Pancreas (tissue), 10 donors: ENCODE measurements around the gene SRGAP3. TPM values are rescaled to one million over a fixed set of nuclear protein-coding genes. Genes with fewer than 3 reads are reported as not detected.

ENCODE experiments used
- ATAC-seq, 4 donors: fragments of 200-7000 bp; cut with Tn5 transposase; one replicate each; pipeline versions ENCODE4 v1.8.0 to v1.9.1; 2020; ENCODE audit warnings: mild to moderate bottlenecking in 4 of 4, moderate library complexity in 4 of 4
- DNase-seq, 6 donors: peaks; one replicate each; pipeline ENCODE4 v3.0.0-alpha.2; 2020
- FAIRE-seq: peaks from 2 replicates; lab custom pipeline; 2012; peaks lifted over from hg19 to GRCh38; lab: Jason Lieb, UNC
- H3K27ac ChIP-seq, 4 donors: fragments of 200-600 bp; sonication (generic); 1 replicate in 3 of 4; 2 replicates in 1 of 4; pipeline versions ENCODE4 v1.5.0 to v1.8.0; 2020
- H3K27me3 ChIP-seq, 4 donors: fragments of 200-600 bp; one replicate each; pipeline ENCODE4 v1.8.0; 2021
- H3K36me3 ChIP-seq, 3 donors: fragments of 200-600 bp; sonication (generic) in 1 of 3; one replicate each; pipeline versions ENCODE4 v1.5.0 to v1.8.0; 2020 to 2021
- H3K4me1 ChIP-seq, 3 donors: fragments of 200-600 bp; one replicate each; pipeline ENCODE4 v1.8.0; 2021
- H3K4me3 ChIP-seq, 4 donors: fragments of 200-600 bp; sonication (generic) in 2 of 4; one replicate each; pipeline versions ENCODE4 v1.5.0 to v1.8.0; 2020 to 2021
- H3K9me3 ChIP-seq, 4 donors: fragments of 200-600 bp; one replicate each; pipeline ENCODE4 v1.8.0; 2021
- CTCF ChIP-seq, 4 donors: fragments of 200-600 bp; sonication (generic) in 3 of 4; IDR thresholded peaks; one replicate each; pipeline versions ENCODE4 v1.5.0 to v1.8.0; 2021; ENCODE audit warnings: antibody characterized with exemption in 4 of 4
- WGBS, 2 donors: extraction: QIAGEN DNeasy Blood & Tissue Kit; methylation state at CpG; one replicate each; pipeline ENCODE4 v1.1.7; 2013; 5-methylcytosine and 5-hydroxymethylcytosine counted together
- intact Hi-C, 3 donors: fragments of 100-400 bp; cut with DNase I; formaldehyde crosslinking; loops; one replicate each; pipeline versions ENCODE4 v1.11.1 to v1.14.2; 2022
- polyA plus RNA-seq, 2 donors: library from polyadenylated mRNA; stranded (reverse); fragments of 200-250 nt; gene quantifications; one replicate each; pipeline ENCODE4 v1.2.3, GENCODE V29; 2013
- total RNA-seq, 6 donors: library from RNA; stranded (reverse); fragmentation: NEBNext Ultra II Directional in 4 of 6; extraction: Animal tissue kit (Norgen Biotek cat#: 25700) in 4 of 6; gene quantifications; one replicate each; pipeline versions ENCODE4 v1.2.1 to v1.2.4, GENCODE V29; 2021 to 2023
- donor health status: healthy with polysubstance abuse.
- donor health status: DM: no; HTN: no; CAD: no; lungs with moderate emphysema.
- donor health status: DM: no; HTN: no; CAD: no.
- donor health status: control.
- donor health status: control.
- donor health status: Bipolar disorder and iron deficiency.
- donor health status: DM: yes; HTN: yes; CAD: no.
- donor health status: DM: no; HTN: no; CAD: no.
- donor health status: DM: no; HTN: no; CAD: no.
- donor health status: DM: yes; HTN: yes; CAD: no.

Gene SRGAP3
- total and polyA plus RNA-seq, 8 donors: 1.9 to 6.5 (median 3.0) TPM

- peaks cover 0 to 10% (median 0%) of the 10 kb centered on the region in 4 donors for H3K9me3 ChIP-seq
- ATAC-seq (peak in 2 of 4 donors; percentile 19 to 28), DNase-seq (no peak), FAIRE-seq (no peak)
- H3K4me1 ChIP-seq: peaks cover 0 to 3% (median 0%) of the 10 kb centered on the region in 3 donors
- H3K36me3 ChIP-seq: no peaks in the 10 kb centered on the region
- intact Hi-C loops: no loop called here
- 82% methylated on average over 14 of the region's 14 CpGs for WGBS, 2 donors
- no peaks in the 10 kb centered on the region for H3K27me3 ChIP-seq
- H3K4me3 ChIP-seq: no peak overlapping the region
- no peak for TF ChIP-seq CTCF (IDR thresholded peaks at IDR 0.05)
- no peak overlapping the region for H3K27ac ChIP-seq
These were observed 95.4 kb downstream of the SRGAP3 start for GRCh38 chr3:9153904-9154619.

- TF ChIP-seq CTCF (IDR thresholded peaks at IDR 0.05): no peak
- intact Hi-C loops: no loop called here
- ATAC-seq (no peak), FAIRE-seq (no peak), DNase-seq (no peak)
- peaks cover 0 to 10% (median 0%) of the 10 kb centered on the region in 4 donors for H3K9me3 ChIP-seq
- no peak overlapping the region for H3K27ac ChIP-seq
- peaks cover 0 to 3% (median 0%) of the 10 kb centered on the region in 3 donors for H3K4me1 ChIP-seq
- no peaks in the 10 kb centered on the region for H3K36me3 ChIP-seq
- H3K4me3 ChIP-seq: no peak overlapping the region
- H3K27me3 ChIP-seq: no peaks in the 10 kb centered on the region
- 83 to 86% methylated on average over 8 of the region's 8 CpGs for WGBS, 2 donors
These were observed 98.2 kb downstream of the SRGAP3 start for GRCh38 chr3:9151240-9151639.

- peaks cover 0 to 3% (median 0%) of the 10 kb centered on the region in 3 donors for H3K4me1 ChIP-seq
- FAIRE-seq: no peak
- DNase-seq: peak in 1 of 6 donors; percentile 22
- no peaks in the 10 kb centered on the region for H3K27me3 ChIP-seq
- H3K36me3 ChIP-seq: no peaks in the 10 kb centered on the region
- WGBS, 2 donors: 46 to 52% methylated on average over 5 of the region's 5 CpGs
- peak; percentile 78 to 87 (median 84) for ATAC-seq
- no peak overlapping the region for H3K4me3 ChIP-seq
- H3K9me3 ChIP-seq: peaks cover 0 to 10% (median 0%) of the 10 kb centered on the region in 4 donors
- intact Hi-C loops: no loop called here
- TF ChIP-seq CTCF (IDR thresholded peaks at IDR 0.05): no peak
- peak overlapping the region in 1 of 4 donors; percentile 33 for H3K27ac ChIP-seq
These were observed 99.9 kb downstream of the SRGAP3 start for GRCh38 chr3:9149566-9149965.

- no peak for DNase-seq
- intact Hi-C loops: no loop called here
- no peak for ATAC-seq
- peaks cover 0 to 10% (median 0%) of the 10 kb centered on the region in 4 donors for H3K9me3 ChIP-seq
- no peaks in the 10 kb centered on the region for H3K36me3 ChIP-seq
- H3K27me3 ChIP-seq: no peaks in the 10 kb centered on the region
- H3K27ac ChIP-seq: no peak overlapping the region
- TF ChIP-seq CTCF (IDR thresholded peaks at IDR 0.05): no peak
- 82% methylated on average over 7 of the region's 7 CpGs for WGBS, 2 donors
- H3K4me3 ChIP-seq: no peak overlapping the region
- no peak for FAIRE-seq
- H3K4me1 ChIP-seq: peaks cover 0 to 3% (median 0%) of the 10 kb centered on the region in 3 donors
These were observed 101.6 kb downstream of the SRGAP3 start for GRCh38 chr3:9147896-9148266.
